ENCODE measurements around the gene ARF1.

Gene ARF1

GRCh38 chr1:228084797-228085196 lies 2.3 kb downstream of the ARF1 start:
- DNase-seq (ENCODE audit: low read depth in 4 of 4, low spot score in 1 of 4), result no peak

- DNase-seq (ENCODE audit: low read depth in 4 of 4, low spot score in 1 of 4), result no peak
Measured at GRCh38 chr1:228085287-228085951, 2.9 kb downstream of the ARF1 start.

GRCh38 chr1:228087771-228088251 lies 5.3 kb downstream of the ARF1 start:
- DNase-seq (ENCODE audit: low read depth in 4 of 4, low spot score in 1 of 4), result no peak

GRCh38 chr1:228088586-228089498 lies 6.3 kb downstream of the ARF1 start:
- no peak for DNase-seq (ENCODE audit: low read depth in 4 of 4, low spot score in 1 of 4)

- no peak for DNase-seq (ENCODE audit: low read depth in 4 of 4, low spot score in 1 of 4)
Measured at GRCh38 chr1:228089519-228090380, 7.2 kb downstream of the ARF1 start.

GRCh38 chr1:228090613-228091081 lies 8.1 kb downstream of the ARF1 start:
- DNase-seq (ENCODE audit: low read depth in 4 of 4, low spot score in 1 of 4), result no peak

- DNase-seq (ENCODE audit: low read depth in 4 of 4, low spot score in 1 of 4), result no peak
Measured at GRCh38 chr1:228091084-228091483, 8.6 kb downstream of the ARF1 start.

GRCh38 chr1:228092342-228093049 lies 10.0 kb downstream of the ARF1 start:
- no peak for DNase-seq (ENCODE audit: low read depth in 4 of 4, low spot score in 1 of 4)

- no peak for DNase-seq (ENCODE audit: low read depth in 4 of 4, low spot score in 1 of 4)
Measured at GRCh38 chr1:228093050-228093906, 10.8 kb downstream of the ARF1 start.

GRCh38 chr1:228094432-228095016 lies 12.0 kb downstream of the ARF1 start:
- DNase-seq (ENCODE audit: low read depth in 4 of 4, low spot score in 1 of 4), result no peak

GRCh38 chr1:228095161-228095560 lies 12.7 kb downstream of the ARF1 start:
- no peak for DNase-seq (ENCODE audit: low read depth in 4 of 4, low spot score in 1 of 4)

GRCh38 chr1:228095938-228096337 lies 13.4 kb downstream of the ARF1 start:
- no peak for DNase-seq (ENCODE audit: low read depth in 4 of 4, low spot score in 1 of 4)

- DNase-seq (ENCODE audit: low read depth in 4 of 4, low spot score in 1 of 4), result no peak
Measured at GRCh38 chr1:228096416-228097332, 14.2 kb downstream of the ARF1 start.

- DNase-seq (ENCODE audit: low read depth in 4 of 4, low spot score in 1 of 4), result no peak
Measured at GRCh38 chr1:228097333-228098081, 15.0 kb downstream of the ARF1 start.

GRCh38 chr1:228098323-228098931 lies 15.9 kb downstream of the ARF1 start:
- DNase-seq (ENCODE audit: low read depth in 4 of 4, low spot score in 1 of 4), result no peak

- no peak for DNase-seq (ENCODE audit: low read depth in 4 of 4, low spot score in 1 of 4)
Measured at GRCh38 chr1:228099331-228099732, 16.8 kb downstream of the ARF1 start.
